PC-9 (cell line): ENCODE data around the gene DNAH9. TPM values are rescaled to one million over a fixed set of nuclear protein-coding genes. Genes with fewer than 3 reads are reported as not detected.

Source experiments
- Bru-seq: library from RNA; stranded (reverse); fragments of 400-500 nt; gene quantifications from one replicate; lab custom pipeline; 2021; lab: Mats Ljungman, UMichigan
- BruChase-seq, 2 experiments: library from RNA; stranded (reverse); fragments of 400-500 nt; gene quantifications; one replicate each; lab custom pipeline; 2021; lab: Mats Ljungman, UMichigan
- BruUV-seq: library from RNA; stranded (reverse); fragments of 400-500 nt; replicated peaks from 2 replicates; lab custom pipeline; 2021; lab: Mats Ljungman, UMichigan
- CTCF ChIA-PET: fragments of 300-600 bp; sonication (Branson Sonifier 250); formaldehyde crosslinking; loops from one replicate; lab custom pipeline; 2022; ENCODE audit warnings: antibody characterized with exemption; lab: Charles Lee
- POLR2A ChIA-PET: fragments of 300-600 bp; sonication (Branson Sonifier 250); formaldehyde crosslinking; loops from one replicate; lab custom pipeline; 2022; ENCODE audit warnings: antibody characterized with exemption; ENCODE audit not compliant: unreplicated experiment; lab: Charles Lee
- DNase-seq, 2 experiments: peaks; one replicate each; pipeline versions ENCODE4 v3.0.0 to v3.0.0-alpha.2; 2015 to 2022; ENCODE audit warnings: mixed read lengths in 1 of 2
- H2AFZ ChIP-seq: fragments of 200-600 bp; sonication (generic); 2 replicates; pipeline ENCODE4 v1.8.1; 2017; ENCODE audit warnings: antibody characterized with exemption
- H3F3A ChIP-seq: fragments of 200-600 bp; sonication (generic); 2 replicates; pipeline ENCODE4 v1.8.1; 2017; ENCODE audit warnings: antibody characterized with exemption, mild to moderate bottlenecking, low read depth; ENCODE audit not compliant: insufficient read depth
- H3K27ac ChIP-seq: fragments of 200-600 bp; sonication (generic); 2 replicates; pipeline ENCODE4 v1.6.1; 2016; ENCODE audit warnings: mixed run types
- H3K27me3 ChIP-seq: fragments of 200-600 bp; sonication (generic); 2 replicates; pipeline ENCODE4 v1.6.1; 2016; ENCODE audit warnings: low read depth, mixed run types; ENCODE audit not compliant: insufficient read depth
- H3K36me3 ChIP-seq: fragments of 200-600 bp; sonication (generic); 2 replicates; pipeline ENCODE4 v1.6.1; 2016; ENCODE audit warnings: low read depth, mixed run types
- H3K4me1 ChIP-seq: fragments of 200-600 bp; sonication (generic); replicated peaks from 2 replicates; pipeline ENCODE4 v1.6.1; 2016; ENCODE audit warnings: mixed run types; ENCODE audit not compliant: insufficient read depth
- H3K4me2 ChIP-seq: fragments of 200-600 bp; sonication (generic); 2 replicates; pipeline ENCODE4 v1.6.1; 2017; ENCODE audit warnings: mixed run types
- H3K4me3 ChIP-seq: fragments of 200-600 bp; sonication (generic); 2 replicates; pipeline ENCODE4 v1.6.1; 2016; ENCODE audit warnings: mixed run types
- H3K79me2 ChIP-seq: fragments of 200-600 bp; sonication (generic); 2 replicates; pipeline ENCODE4 v1.6.1; 2017; ENCODE audit warnings: low read depth, mixed run types
- H3K9me2 ChIP-seq: fragments of 200-600 bp; sonication (generic); 2 replicates; pipeline ENCODE4 v1.8.1; 2017; ENCODE audit warnings: mild to moderate bottlenecking; ENCODE audit not compliant: insufficient read depth
- H3K9me3 ChIP-seq: fragments of 200-600 bp; sonication (generic); 2 replicates; pipeline ENCODE4 v1.8.1; 2016; ENCODE audit warnings: low read depth; ENCODE audit not compliant: insufficient read depth
- H4K20me1 ChIP-seq: fragments of 200-600 bp; sonication (generic); 2 replicates; pipeline ENCODE4 v1.8.1; 2017; ENCODE audit not compliant: insufficient read depth
- EZH2 ChIP-seq: fragments of 200-600 bp; sonication (generic); IDR thresholded peaks from 2 replicates; pipeline ENCODE4 v1.8.0; 2017; ENCODE audit warnings: antibody characterized with exemption, low read depth
- intact Hi-C: fragments of 100-400 bp; cut with micrococcal nuclease; formaldehyde crosslinking; loops from one replicate; pipeline ENCODE4 v1.10.0; 2022; ENCODE audit not compliant: unreplicated experiment
- long read RNA-seq: library from polyadenylated mRNA; stranded (forward); transcript quantifications from one replicate; pipeline ENCODE4 v2.0.0, GENCODE V29; 2022
- total RNA-seq: library from RNA; stranded (reverse); gene quantifications from 2 replicates; pipeline ENCODE4 v1.2.3, GENCODE V29; 2021
- TF ChIP-seq, protein P1 (sequence below): fragments of 200-600 bp; sonication (generic); conservative IDR thresholded peaks from 2 replicates; pipeline ENCODE4 v1.6.1; 2017; ENCODE audit warnings: mixed run types, antibody characterized with exemption, mild to moderate bottlenecking, moderate library complexity

DNAH9 gene
- total RNA-seq (not detected in 2 replicates), Bru-seq, nascent RNA (percentile 2 among the genes with signal in this experiment), BruChase-seq, experiment 1, labeled RNA remaining after a 2-hour chase (percentile 2 among the genes with signal in this experiment), BruChase-seq, experiment 2, labeled RNA remaining after a 6-hour chase (percentile 1 among the genes with signal in this experiment)
- long read RNA-seq, result 0 reads

- H3K79me2 ChIP-seq, result no peaks in the 10 kb centered on the region
- BruUV-seq, result no TSS peak
- H4K20me1 ChIP-seq, result no peaks in the 10 kb centered on the region
- no peak within 1 kb of the TSS for H3K4me3 ChIP-seq
- no peaks in the 10 kb centered on the region for H3K4me1 ChIP-seq
- ChIA-PET POLR2A (no interaction called here), CTCF (no interaction called here)
- no peak within 1 kb of the TSS for H3K27ac ChIP-seq
- no peak for DNase-seq
- intact Hi-C loops, result no loop called here
- H3K4me2 ChIP-seq, result no peak within 1 kb of the TSS
- no peaks in the 10 kb centered on the region for H3K36me3 ChIP-seq
- H3F3A ChIP-seq, result no peaks in the 10 kb centered on the region
- H2AFZ ChIP-seq, result no peak within 1 kb of the TSS
- H3K9me3 ChIP-seq, result no peaks in the 10 kb centered on the region
- no peaks in the 10 kb centered on the region for H3K27me3 ChIP-seq
- H3K9me2 ChIP-seq, result no peaks in the 10 kb centered on the region
- TF ChIP-seq, protein P1, sequence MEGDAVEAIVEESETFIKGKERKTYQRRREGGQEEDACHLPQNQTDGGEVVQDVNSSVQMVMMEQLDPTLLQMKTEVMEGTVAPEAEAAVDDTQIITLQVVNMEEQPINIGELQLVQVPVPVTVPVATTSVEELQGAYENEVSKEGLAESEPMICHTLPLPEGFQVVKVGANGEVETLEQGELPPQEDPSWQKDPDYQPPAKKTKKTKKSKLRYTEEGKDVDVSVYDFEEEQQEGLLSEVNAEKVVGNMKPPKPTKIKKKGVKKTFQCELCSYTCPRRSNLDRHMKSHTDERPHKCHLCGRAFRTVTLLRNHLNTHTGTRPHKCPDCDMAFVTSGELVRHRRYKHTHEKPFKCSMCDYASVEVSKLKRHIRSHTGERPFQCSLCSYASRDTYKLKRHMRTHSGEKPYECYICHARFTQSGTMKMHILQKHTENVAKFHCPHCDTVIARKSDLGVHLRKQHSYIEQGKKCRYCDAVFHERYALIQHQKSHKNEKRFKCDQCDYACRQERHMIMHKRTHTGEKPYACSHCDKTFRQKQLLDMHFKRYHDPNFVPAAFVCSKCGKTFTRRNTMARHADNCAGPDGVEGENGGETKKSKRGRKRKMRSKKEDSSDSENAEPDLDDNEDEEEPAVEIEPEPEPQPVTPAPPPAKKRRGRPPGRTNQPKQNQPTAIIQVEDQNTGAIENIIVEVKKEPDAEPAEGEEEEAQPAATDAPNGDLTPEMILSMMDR, result no peak
- no peak for TF ChIP-seq EZH2
These were observed at the start of gene DNAH9 for GRCh38 chr17:11598274-11599221. Gene DNAH9 (plus strand): TSS chr17:11598470. CDS start chr17:11598499, 29 bp downstream.

DNA sequence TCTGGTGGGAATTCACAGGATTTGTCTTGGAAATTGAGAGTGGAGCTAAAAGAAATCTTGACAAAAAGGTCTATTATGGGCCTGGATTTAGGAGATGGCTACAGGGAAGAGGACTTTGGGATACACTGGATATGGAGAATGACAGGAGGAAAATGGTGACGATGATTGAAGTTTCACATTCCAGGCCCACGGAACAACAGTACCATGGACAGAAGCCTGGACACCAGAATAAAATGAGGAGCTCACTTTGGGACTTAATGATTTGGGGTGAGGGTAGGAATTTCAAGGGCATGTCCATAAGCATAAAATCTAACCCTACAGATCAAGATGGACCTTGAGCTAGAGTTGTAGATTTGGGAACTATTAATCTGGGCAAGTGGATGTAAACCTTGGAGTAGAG is 47.8 kb upstream of the DNAH9 start:
- TF ChIP-seq, protein P1, result no peak
- TF ChIP-seq EZH2, result no peak
- CTCF ChIA-PET, result no interaction called here

GRCh38 chr17:11551442-11551841 is 46.8 kb upstream of the DNAH9 start:
- TF ChIP-seq, protein P1, result no peak
- no peak for TF ChIP-seq EZH2
- H3K9me3 ChIP-seq, result no peaks in the 10 kb centered on the region
- no peaks in the 10 kb centered on the region for H3K9me2 ChIP-seq
- no peaks in the 10 kb centered on the region for H4K20me1 ChIP-seq
- no peak overlapping the region for H2AFZ ChIP-seq
- ChIA-PET CTCF (no interaction called here), POLR2A (no interaction called here)
- no peaks in the 10 kb centered on the region for H3F3A ChIP-seq
- H3K36me3 ChIP-seq, result no peaks in the 10 kb centered on the region
- no peak overlapping the region for H3K4me3 ChIP-seq
- intact Hi-C loops, result no loop called here
- H3K4me2 ChIP-seq, result no peak overlapping the region
- no peak overlapping the region for H3K27ac ChIP-seq
- H3K4me1 ChIP-seq, result no peaks in the 10 kb centered on the region
- DNase-seq, result no peak
- no peaks in the 10 kb centered on the region for H3K79me2 ChIP-seq
- no peaks in the 10 kb centered on the region for H3K27me3 ChIP-seq
- no TSS peak for BruUV-seq

More for the DNA sequence above, 47.8 kb upstream of the DNAH9 start:
- no peak overlapping the region for H3K27ac ChIP-seq
- no peaks in the 10 kb centered on the region for H3K79me2 ChIP-seq
- intact Hi-C loops, result no loop called here
- H3K27me3 ChIP-seq, result no peaks in the 10 kb centered on the region
- POLR2A ChIA-PET, result no interaction called here
- H3F3A ChIP-seq, result no peaks in the 10 kb centered on the region
- BruUV-seq, result no TSS peak
- no peak overlapping the region for H3K4me2 ChIP-seq
- no peak for DNase-seq
- H3K4me3 ChIP-seq, result no peak overlapping the region
- H3K4me1 ChIP-seq, result no peaks in the 10 kb centered on the region
- H2AFZ ChIP-seq, result no peak overlapping the region
- no peaks in the 10 kb centered on the region for H4K20me1 ChIP-seq
- no peaks in the 10 kb centered on the region for H3K9me2 ChIP-seq
- H3K9me3 ChIP-seq, result no peaks in the 10 kb centered on the region
- H3K36me3 ChIP-seq, result no peaks in the 10 kb centered on the region
